ENCODE measurements around the gene STMND1. TPM values are rescaled to one million over a fixed set of nuclear protein-coding genes. Genes with fewer than 3 reads are reported as not detected.

Gene STMND1
- total RNA-seq, 2 donors from 2014 or later: 1.8 to 2.8 TPM

- no peak overlapping the region for H3K27ac ChIP-seq
- TF ChIP-seq, protein P1, sequence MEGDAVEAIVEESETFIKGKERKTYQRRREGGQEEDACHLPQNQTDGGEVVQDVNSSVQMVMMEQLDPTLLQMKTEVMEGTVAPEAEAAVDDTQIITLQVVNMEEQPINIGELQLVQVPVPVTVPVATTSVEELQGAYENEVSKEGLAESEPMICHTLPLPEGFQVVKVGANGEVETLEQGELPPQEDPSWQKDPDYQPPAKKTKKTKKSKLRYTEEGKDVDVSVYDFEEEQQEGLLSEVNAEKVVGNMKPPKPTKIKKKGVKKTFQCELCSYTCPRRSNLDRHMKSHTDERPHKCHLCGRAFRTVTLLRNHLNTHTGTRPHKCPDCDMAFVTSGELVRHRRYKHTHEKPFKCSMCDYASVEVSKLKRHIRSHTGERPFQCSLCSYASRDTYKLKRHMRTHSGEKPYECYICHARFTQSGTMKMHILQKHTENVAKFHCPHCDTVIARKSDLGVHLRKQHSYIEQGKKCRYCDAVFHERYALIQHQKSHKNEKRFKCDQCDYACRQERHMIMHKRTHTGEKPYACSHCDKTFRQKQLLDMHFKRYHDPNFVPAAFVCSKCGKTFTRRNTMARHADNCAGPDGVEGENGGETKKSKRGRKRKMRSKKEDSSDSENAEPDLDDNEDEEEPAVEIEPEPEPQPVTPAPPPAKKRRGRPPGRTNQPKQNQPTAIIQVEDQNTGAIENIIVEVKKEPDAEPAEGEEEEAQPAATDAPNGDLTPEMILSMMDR (IDR thresholded peaks at IDR 0.05): no peak
- DNase-seq: no peak
- no peak overlapping the region for H3K4me3 ChIP-seq
- H3K27me3 ChIP-seq: no peaks in the 10 kb centered on the region
- H3K9ac ChIP-seq (ENCODE audit: low read depth in 2 of 2, low read length in 2 of 2): no peak overlapping the region
- no peaks in the 10 kb centered on the region for H3K9me3 ChIP-seq
- intact Hi-C loops (cut with DNase I): no loop called here
- no peaks in the 10 kb centered on the region for H3K4me1 ChIP-seq
- no peaks in the 10 kb centered on the region for H3K36me3 ChIP-seq
Observed at GRCh38 chr6:17099401-17100059, 2.3 kb upstream of the STMND1 start.

DNA sequence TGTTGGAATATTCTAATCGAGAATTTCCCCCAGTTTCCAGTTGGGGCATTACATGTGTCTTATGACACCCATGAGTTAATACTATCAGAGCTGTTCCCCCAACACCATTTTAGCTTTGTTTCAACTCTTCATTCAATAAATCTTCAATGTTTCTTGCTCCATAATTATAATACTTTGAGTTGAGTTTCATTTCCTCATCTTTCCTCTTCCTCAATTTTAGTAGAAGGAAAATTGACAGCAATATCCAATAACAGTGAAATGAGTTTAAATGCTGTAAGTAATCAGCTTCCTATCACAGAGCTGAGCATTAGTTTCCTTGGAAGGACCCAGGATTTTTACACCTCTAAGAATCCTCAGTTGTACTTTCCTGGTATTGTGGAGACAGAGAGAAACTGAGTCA is 1.0 kb upstream of the STMND1 start:
- H3K9ac ChIP-seq (ENCODE audit: low read depth in 2 of 2, low read length in 2 of 2): no peak overlapping the region
- H3K4me1 ChIP-seq: no peaks in the 10 kb centered on the region
- no peaks in the 10 kb centered on the region for H3K27me3 ChIP-seq
- H3K9me3 ChIP-seq: no peaks in the 10 kb centered on the region
- no peak overlapping the region for H3K27ac ChIP-seq
- TF ChIP-seq, protein P1 (IDR thresholded peaks at IDR 0.05): no peak
- H3K36me3 ChIP-seq: no peaks in the 10 kb centered on the region
- intact Hi-C loops (cut with DNase I): no loop called here
- no peak for DNase-seq
- no peak overlapping the region for H3K4me3 ChIP-seq

GRCh38 chr6:17102258-17102870 is 514 bp downstream of the STMND1 start:
- H3K27me3 ChIP-seq: no peaks in the 10 kb centered on the region
- H3K4me1 ChIP-seq: no peaks in the 10 kb centered on the region
- peak overlapping the region; percentile 41 to 73 for H3K9ac ChIP-seq (ENCODE audit: low read depth in 2 of 2, low read length in 2 of 2)
- TF ChIP-seq, protein P1 (IDR thresholded peaks at IDR 0.05): no peak
- intact Hi-C loops (cut with DNase I): no loop called here
- peak; percentile 41 for DNase-seq
- no peaks in the 10 kb centered on the region for H3K36me3 ChIP-seq
- H3K9me3 ChIP-seq: no peaks in the 10 kb centered on the region
- H3K4me3 ChIP-seq: peak overlapping the region; percentile 38
- H3K27ac ChIP-seq: no peak overlapping the region

DNA sequence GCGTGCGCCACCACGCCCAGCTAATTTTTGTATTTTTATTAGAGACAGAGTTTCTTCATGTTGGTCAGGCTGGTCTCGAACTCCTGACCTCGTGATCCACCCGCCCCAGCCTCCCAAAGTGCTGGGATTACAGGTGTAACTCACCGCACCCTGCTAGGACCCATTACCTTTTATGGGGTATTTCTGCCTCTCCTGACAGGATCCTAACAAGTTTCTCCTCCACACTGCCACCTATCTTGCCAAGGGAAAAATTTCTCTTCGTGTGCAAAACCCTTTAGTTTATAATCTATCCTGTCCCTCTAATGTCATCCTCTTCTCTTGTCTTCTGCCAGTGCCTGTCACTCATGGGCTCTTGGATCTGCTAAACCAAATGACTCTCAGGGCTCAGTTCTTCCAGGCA is 1.9 kb downstream of the STMND1 start:
- H3K27me3 ChIP-seq: no peaks in the 10 kb centered on the region
- DNase-seq: no peak

DNA sequence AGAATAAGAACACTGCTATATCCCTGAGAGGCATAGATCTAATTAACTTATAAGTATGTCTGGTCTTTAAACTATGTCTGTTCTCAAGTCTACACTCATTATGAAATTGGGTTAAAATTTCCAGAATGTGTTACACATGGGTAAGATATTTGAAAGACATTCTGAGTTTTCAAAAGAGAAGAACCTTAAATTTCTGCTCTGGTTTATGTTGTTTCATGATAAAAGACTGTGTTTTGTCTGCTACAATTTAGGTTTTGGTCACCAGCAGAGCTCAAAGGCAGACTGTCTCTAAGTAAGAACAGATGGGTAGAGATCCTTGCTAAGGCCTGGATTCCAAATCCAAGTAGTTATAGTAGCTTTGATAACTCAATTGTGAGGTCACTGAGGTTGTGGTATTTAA is 6.0 kb downstream of the STMND1 start:
- TF ChIP-seq, protein P1 (IDR thresholded peaks at IDR 0.05): no peak
- no peak for DNase-seq
- Histone ChIP-seq H3K4me3 (no peak overlapping the region), H3K36me3 (no peaks in the 10 kb centered on the region), H3K9ac (ENCODE audit: low read depth in 2 of 2, low read length in 2 of 2) (no peak overlapping the region), H3K27me3 (no peaks in the 10 kb centered on the region), H3K9me3 (no peaks in the 10 kb centered on the region), H3K4me1 (no peaks in the 10 kb centered on the region), H3K27ac (no peak overlapping the region)
- intact Hi-C loops (cut with DNase I): no loop called here

More for the DNA sequence above, 1.9 kb downstream of the STMND1 start:
- Histone ChIP-seq H3K27ac (no peak overlapping the region), H3K4me1 (no peaks in the 10 kb centered on the region), H3K36me3 (no peaks in the 10 kb centered on the region), H3K9ac (ENCODE audit: low read depth in 2 of 2, low read length in 2 of 2) (no peak overlapping the region), H3K9me3 (no peaks in the 10 kb centered on the region), H3K4me3 (no peak overlapping the region)
- TF ChIP-seq, protein P1 (IDR thresholded peaks at IDR 0.05): no peak
- intact Hi-C loops (cut with DNase I): no loop called here

Measured in colonic mucosa (tissue), 4 donors.